ENCODE results near the gene PPP6R2.

PPP6R2 gene

DNA sequence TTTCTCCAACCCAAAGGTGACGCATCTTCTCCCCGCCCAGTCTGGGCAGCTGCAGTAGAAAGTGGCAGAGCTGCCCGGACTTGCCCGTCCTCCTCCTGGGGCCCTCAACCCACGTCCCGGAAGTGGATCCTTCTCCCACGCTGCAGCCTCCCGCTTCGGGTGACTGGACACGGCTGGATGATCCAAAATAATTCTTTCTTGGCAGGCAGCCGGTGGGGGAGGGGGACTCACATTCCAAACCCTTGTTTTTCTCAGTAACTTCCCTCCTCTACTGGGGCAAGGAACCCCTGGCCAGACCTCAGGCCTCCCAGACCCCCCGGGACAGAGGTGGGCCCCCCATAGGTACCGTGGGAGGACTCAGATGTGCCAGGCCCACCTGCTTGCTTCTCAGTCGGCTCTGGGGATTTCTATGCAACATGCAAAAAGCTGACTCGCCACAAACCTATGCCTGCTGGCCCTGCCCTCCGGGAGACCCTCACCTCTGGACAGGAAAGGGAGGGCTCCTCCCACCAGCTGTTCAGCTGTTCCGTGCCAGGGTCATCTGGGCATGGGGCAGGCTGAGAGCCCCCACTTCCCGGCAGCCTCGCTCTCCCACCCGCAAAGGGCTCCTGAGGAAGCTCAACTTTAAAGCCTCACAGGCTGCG, 37.1 kb upstream of the PPP6R2 start:
- no peak for DNase-seq

DNA sequence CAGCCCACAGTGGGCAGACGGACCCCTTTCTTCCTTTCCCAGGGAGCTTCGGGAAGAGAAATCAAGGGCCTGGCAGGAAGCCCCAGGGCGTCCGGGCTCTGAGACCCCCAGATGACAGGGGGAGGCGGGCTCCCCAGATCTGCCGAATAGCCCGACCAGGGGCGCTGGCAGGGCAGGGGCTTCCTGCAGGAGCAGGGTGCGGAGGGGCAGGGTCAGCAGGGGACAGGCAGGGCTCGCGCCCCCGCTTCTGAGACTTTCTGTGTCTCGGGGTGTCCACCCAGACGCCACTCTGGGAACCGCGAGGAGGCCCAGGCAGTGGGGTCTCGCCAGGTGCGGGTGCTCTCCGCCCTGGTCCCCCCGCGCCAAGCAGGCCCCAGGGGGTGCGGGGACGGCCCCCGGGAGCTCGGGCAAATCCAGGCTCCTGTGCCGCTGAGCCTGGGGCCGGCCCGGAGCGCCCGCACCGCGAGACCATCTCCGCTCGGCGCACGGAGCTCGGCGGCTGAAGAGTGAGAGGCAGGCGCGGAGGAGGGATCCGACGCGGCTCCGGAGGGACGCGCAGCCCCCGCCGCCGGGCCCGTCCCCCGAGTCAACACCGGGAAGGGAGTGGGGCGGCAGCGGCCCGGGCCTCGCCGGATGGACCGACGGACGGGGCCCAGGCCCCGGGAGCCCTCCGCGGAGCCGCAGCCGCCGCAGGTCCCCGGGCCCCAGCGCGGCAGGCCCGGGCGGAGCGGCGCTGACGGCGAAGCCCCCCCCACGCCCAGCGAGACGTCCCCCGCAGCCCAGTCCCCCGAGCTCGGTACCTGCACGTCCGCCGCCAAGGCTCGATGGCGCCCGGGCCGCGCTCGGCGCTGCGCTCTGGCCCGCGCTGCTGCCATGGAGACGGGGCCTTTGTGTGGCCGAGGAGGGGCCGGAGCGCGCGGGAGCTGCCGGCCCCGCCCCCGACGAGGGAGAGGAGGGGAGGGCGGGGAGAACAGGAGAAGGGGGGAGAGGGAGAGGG, 36.1 kb upstream of the PPP6R2 start, which contains the start of gene PLXNB2:
Gene PLXNB2, minus strand, starts transcription at position 894 of the 997 bp plus-strand sequence. CDS start 17,062 bp downstream, outside the sequence.
- peak in 2 of 6 experiments; percentile 13 to 15 for DNase-seq

- DNase-seq, result no peak
Observed at GRCh38 chr22:50307890-50308596, 35.1 kb upstream of the PPP6R2 start.

DNA sequence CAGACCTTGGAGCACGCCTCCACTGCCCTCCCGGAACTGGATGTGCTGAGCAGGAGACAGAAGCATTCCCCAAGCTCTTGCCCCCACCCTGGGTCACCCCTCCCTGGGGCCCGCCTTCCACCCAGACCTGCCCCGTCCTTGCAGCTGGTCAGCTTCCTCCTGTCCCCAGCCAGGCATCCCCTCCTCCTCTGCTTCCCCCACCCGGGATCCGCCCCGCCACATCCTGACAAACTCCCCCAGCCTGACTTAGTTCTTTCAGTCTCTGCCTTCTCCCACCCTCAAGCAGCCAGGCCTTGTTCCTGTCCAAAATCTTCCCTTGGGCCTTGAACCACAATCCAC, 34.6 kb upstream of the PPP6R2 start:
- no peak for DNase-seq

DNA sequence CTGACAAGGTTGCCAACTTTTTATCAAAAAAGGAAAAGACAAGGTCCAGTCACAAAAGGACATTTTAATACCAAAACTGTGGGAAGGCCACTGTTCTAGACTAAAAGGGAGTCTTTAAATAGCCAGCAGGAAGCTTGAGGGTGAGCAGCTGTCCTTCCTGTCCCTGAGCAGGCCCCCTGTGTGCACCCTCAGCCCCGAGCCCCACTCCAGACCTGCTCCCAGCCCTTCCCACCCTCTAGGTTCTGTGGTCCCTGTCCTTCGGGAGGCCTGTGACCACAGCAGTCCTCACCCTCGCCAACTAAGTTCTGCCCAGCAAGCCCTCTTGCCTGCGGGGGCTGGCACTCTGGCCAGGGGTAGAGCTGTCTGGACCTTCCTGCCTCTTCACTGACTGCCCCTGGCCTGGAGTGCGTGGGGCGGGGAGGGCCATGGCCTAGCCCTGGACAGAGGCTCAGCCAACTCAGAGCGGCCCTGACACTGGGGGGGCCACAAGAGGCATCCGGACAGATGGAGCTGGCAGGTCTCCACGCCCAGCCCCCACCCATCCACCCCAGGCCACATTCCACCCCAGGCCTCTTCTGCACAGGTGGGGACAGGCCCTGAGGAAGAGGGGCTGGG, 34.0 kb upstream of the PPP6R2 start:
- no peak for DNase-seq

GRCh38 chr22:50309601-50309991, 33.5 kb upstream of the PPP6R2 start:
- DNase-seq, result no peak

DNA sequence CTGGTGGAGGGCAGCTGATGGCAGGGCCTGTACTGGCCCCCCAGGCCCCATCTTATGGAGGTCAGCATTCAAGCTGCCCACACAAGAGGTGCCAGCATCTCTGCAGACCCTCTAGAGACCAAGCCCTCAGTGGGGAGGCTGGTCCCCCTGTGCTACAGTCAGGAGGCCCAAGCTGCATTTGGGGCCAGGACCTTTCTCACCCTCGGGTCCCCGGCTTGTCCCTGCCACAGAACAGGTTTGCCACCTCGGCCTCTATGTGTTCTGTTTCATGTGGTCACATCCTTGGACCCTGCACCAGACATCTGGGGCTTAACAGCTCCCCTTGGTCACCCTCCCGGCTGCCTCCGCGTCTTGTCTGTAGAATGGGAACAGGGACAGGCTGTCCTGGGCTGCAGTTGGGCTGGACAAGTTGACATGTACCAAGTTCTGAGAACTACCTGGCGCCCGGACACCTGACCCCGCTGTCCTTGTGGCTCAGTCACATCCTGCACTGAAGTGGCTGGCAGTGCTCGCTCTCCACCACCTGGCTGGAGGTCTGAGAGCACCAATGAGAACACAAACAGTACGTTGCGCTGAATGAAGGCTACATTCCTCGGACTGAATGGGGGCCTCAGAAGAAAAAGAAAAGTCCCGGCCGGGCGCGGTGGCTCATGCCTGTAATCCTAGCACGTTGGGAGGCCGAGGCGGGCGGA, 33.0 kb upstream of the PPP6R2 start:
- no peak for DNase-seq

DNA sequence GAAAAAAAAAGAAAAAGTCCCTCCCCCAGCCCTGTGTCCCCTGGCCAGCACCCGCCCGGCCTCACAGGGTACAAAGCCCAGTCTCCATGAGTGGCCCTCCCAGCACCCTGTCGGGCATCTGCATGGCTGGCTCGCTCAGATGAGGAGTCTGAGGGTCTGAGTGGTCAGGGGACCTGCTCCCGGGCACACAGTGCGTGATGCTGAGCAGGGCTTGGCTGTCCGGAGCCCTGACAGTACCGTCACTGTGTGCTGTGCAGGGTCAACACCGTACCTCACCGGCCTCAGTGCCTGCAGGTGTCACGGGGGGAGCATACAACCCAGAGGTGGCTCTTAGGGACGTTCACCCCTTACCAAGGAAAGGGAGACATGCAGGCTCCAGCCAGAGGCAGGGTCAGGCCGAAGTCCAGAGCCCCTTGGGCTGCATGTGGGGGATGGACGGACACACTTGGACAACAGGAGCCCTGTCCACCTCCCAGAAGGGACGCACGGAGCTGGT, 32.1 kb upstream of the PPP6R2 start:
- DNase-seq, result no peak

DNA sequence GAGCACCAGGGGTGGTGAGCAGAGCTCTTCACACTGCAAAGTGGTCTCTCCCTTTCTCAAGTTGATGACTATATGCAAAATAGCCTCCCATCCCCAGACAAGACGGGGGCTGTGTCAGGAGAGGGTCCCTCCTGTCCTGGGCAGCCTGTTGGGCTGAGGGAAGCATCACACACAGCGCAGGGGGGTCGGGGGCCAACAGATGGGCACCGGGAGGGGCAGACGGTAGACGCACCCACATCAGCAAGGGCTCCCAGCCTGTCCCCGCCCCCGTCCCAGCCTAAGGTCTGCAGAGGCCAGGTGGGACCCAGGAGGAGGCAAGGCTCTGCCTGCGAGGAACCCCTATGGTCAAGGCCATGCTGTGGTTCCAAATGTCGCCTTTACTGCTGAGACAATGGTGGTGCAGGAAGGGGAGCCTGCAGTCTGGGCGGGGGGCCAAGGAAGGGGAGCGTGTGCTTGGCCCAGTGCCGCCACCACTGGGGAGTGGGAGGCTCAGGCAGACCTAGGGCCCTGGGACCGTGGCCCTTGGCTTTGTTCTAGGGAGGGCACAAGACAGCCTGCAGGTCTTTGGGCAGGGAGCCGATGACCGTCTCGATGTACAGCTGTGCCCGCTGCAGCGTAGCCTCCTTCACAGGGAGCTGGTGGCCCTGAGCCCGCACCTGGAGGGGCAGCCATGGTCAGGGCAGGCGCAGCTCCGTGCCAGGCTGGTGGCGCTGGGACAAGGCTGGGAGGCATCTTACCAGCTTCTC, 31.3 kb upstream of the PPP6R2 start:
- DNase-seq, result no peak

GRCh38 chr22:50312371-50312770, 30.8 kb upstream of the PPP6R2 start:
- no peak for DNase-seq

GRCh38 chr22:50313021-50313420, 30.1 kb upstream of the PPP6R2 start:
- no peak for DNase-seq

GRCh38 chr22:50313600-50313999, 29.5 kb upstream of the PPP6R2 start:
- DNase-seq, result no peak

DNA sequence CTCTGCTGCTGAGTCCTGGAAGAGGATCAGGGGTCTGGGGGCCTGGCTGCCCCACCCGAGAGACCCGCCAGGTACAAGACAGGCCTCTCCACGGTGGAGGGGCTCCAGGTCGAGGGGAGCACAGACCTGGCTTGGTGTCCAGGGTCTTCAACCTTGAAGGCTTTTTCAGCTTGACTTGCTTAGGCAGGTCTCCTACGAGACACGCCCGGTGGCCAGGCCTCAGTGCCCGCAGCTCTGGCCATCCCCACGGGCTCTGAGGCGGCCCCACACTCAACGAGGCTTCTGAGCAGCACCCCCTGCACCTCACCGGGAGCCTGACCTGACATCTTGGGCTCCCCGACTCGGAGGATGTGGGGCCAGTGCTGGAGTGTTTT, 29.1 kb upstream of the PPP6R2 start:
- DNase-seq, result no peak

- peak; percentile 20 to 61 (median 50) for DNase-seq
Observed at GRCh38 chr22:50314455-50315288, 28.5 kb upstream of the PPP6R2 start.

DNA sequence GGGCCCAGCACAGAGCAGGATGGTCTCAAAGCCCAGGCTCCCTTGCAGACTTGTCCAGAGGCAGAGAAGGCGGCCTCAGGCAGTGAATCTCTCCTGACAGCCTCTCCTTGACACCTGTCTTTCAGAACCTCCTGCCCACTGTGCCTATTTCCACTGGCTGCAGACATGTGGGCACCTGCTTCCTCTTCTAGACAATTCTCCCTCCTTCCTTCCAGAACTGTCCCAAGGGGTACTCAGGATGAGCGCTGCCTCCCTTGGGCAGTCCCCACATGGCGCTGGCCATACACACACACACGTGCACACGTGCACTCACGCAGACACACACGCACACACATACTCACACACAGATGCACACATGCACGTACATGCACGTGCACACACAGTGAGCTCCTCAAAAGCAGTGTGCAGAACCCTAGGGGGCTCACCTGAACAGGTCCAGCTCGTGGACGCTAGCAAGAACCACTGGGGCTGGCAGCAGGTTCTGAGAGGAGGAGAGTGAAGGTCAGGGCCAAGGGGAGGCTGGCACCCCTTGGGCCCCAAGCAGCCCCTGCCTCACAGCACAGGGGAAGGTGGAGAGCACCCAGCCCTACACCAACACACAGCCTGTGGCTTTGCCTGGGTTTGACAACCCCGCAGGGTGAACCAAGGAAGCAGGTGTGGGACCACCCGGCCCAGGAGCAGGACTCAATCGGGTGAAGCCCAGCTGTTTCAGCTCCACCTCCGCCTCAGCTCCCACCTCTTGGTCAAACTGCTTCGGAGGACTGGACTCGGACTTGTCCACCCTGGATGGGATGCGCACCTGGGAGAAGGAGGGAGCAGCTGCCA, 27.6 kb upstream of the PPP6R2 start:
- no peak for DNase-seq

DNA sequence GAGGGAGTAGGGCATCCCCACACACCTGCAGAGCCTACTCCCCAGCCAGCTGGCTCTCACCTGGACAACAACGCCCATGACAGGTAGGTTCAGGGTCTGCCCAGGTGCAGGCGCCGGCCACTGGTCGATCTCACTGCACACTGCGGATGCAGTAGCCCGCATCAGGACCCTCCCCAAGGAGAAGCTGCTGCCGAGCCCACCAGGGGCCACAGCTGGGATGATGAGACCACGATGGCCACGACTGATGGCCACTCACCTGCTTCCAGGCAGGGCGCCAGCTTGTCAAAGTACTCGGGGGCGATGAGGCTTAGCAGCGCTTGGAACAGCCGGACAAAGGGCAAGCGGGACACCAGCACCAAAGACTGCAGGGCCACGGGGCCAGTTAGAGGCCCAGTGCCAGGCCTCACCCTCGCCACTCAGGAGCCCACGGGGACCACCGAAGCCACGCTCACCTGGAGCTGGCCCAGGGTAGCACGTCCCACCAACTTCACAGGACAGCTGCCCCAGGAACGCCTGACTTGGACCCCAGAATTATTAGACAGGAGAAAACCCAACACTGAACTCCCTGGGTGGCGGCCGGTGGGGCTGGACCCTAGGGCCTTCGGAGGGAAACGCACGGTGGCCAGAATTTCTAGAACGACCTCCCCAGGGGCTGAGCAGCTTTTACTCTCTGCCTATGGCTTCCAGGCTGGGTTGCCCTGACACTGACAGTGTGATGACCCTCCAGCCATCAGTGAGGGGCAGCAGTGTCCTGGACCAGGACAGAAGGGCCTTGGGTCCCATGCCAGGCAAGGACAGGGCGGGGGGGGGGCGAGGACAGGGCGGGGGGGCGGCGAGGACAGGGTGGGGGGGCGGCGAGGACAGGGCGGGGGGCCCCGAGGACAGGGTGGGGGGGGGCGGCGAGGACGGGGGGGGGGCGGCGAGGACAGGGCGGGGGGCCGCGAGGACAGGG, 26.7 kb upstream of the PPP6R2 start:
- DNase-seq, result no peak

GRCh38 chr22:50317178-50317577, 25.9 kb upstream of the PPP6R2 start:
- DNase-seq, result no peak

DNA sequence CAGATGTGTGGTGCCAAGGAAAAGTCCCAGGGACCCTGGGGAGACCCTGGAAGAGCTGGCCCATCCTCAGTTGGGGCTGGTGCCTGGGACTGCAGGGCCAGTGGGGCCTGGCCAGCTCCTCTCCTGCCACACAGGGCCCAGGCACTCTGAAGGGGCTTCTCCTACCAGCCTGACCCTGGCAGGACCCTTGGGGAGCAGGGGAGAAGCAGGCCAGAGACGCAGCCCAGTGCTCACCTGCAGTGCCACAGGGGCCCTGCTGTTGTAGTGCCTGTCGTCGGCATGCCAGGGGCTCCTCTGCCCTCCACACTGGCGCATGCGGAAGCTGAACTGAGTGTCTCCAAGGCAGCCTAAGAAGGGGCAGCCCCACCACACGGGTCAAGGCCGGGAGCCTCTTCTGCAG, 25.5 kb upstream of the PPP6R2 start:
- DNase-seq, result no peak

DNA sequence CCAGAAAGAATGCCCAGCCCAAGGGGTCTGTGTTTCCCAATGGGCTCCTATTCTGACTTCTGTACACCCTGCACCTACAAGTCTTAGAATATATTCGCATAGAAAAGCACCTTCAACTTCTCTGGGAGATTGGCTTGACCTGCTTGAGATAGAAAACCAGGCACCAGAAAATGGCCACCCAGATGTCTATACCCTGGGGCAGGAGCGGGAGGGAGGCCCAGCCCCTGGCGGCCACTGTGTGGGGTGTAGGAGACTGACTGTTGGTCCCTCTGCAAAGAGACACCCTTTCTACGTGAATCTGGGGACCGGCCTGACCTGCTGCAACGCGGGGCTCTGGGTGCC, 24.8 kb upstream of the PPP6R2 start:
- DNase-seq, result no peak

Measured in stimulated activated naive CD4-positive, alpha-beta T cell (primary cell).